H1 (cell line): ENCODE results near the gene EIPR1. TPM values are rescaled to one million over a fixed set of nuclear protein-coding genes. Genes with fewer than 3 reads are reported as not detected.

Experiments
- BACH1 ChIP-seq: IDR thresholded peaks from 2 replicates; pipeline ENCODE4 v1.6.1; 2012; ENCODE audit warnings: low read length, improper control_type of control experiment
- CHD1 ChIP-seq: IDR thresholded peaks from 2 replicates; pipeline ENCODE4 v1.6.1; 2012; ENCODE audit warnings: low read depth, low read length, improper control_type of control experiment
- MAFK ChIP-seq: IDR thresholded peaks from 2 replicates; pipeline ENCODE4 v1.6.1; 2012; ENCODE audit warnings: low read depth, mild to moderate bottlenecking, improper control_type of control experiment, low read length
- POU5F1 ChIP-seq: IDR thresholded peaks from 2 replicates; pipeline ENCODE4 v1.6.1; 2011; ENCODE audit warnings: low read depth, mild to moderate bottlenecking, low read length, moderate library complexity
- polyA plus RNA-seq, 7 experiments: library from polyadenylated mRNA; depleted of rRNA in 3 of 7; stranded (reverse) in 5 of 7; unstranded in 2 of 7; fragments of >200 nt in 5 of 7; fragments of 200-250 nt in 2 of 7; gene quantifications; 1 replicate in 5 of 7; 2 replicates in 1 of 7; 4 replicates in 1 of 7; pipeline versions ENCODE4 v1.2.1 to v1.2.3, GENCODE V29; 2011 to 2013; ENCODE audit warnings: missing spikeins in 2 of 7, mixed read lengths in 2 of 7
- total RNA-seq: library from RNA; stranded (reverse); fragmentation: NEBNext Ultra II Directional; extraction: Animal tissue kit (Norgen Biotek cat#: 25700); gene quantifications from 2 replicates; pipeline ENCODE4 v1.2.1, GENCODE V29; 2021
- TF ChIP-seq, protein P1 (sequence below): fragments of 300-600 bp; sonication (generic); IDR thresholded peaks from 2 replicates; pipeline ENCODE4 v1.7.1; 2012; ENCODE audit warnings: low read length, moderate library complexity, mild to moderate bottlenecking, inconsistent platforms; ENCODE audit not compliant: insufficient replicate concordance
- TF ChIP-seq, protein P2 (sequence below): IDR thresholded peaks from 2 replicates; pipeline ENCODE4 v1.6.1; 2011; ENCODE audit warnings: low read depth, mild to moderate bottlenecking, low read length; ENCODE audit not compliant: insufficient read depth

EIPR1 gene
- total and polyA plus RNA-seq, 2 of the 8 experiments (the other 6 are each of a cell fraction or from before 2014, with no cell fraction given): 26.3 to 56.4 TPM

DNA sequence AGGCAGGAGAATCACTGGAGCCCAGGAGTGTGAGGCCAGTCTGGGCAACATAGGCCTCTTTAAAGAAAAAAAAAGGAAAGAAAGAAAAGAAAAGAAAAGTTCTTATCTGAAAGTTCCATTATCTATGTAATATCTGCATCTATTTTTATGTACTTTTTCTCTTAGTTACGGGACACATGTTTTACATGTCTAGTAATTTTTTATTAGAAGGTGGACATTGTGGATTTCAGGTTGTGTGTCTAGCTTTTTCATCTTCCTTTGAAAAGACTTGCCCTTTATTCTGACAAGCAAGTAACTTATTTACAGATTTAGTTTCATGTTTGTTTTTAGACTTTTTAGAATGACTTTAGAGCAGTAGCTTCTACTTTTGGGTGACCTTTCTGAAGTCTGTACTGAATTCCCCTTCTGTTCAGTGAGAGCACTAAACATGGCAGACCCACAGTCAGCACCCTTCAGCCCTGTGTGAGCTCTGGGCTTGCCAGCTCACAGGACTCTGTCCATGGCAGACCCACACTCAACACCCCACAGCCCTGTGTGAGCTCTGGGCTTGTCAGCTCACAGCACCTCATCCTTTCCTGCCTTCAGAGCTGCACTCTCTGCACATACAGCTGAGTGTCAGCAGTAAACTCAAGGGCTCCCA lies 19.4 kb upstream of the EIPR1 start (continued):
- TF ChIP-seq, protein P1, sequence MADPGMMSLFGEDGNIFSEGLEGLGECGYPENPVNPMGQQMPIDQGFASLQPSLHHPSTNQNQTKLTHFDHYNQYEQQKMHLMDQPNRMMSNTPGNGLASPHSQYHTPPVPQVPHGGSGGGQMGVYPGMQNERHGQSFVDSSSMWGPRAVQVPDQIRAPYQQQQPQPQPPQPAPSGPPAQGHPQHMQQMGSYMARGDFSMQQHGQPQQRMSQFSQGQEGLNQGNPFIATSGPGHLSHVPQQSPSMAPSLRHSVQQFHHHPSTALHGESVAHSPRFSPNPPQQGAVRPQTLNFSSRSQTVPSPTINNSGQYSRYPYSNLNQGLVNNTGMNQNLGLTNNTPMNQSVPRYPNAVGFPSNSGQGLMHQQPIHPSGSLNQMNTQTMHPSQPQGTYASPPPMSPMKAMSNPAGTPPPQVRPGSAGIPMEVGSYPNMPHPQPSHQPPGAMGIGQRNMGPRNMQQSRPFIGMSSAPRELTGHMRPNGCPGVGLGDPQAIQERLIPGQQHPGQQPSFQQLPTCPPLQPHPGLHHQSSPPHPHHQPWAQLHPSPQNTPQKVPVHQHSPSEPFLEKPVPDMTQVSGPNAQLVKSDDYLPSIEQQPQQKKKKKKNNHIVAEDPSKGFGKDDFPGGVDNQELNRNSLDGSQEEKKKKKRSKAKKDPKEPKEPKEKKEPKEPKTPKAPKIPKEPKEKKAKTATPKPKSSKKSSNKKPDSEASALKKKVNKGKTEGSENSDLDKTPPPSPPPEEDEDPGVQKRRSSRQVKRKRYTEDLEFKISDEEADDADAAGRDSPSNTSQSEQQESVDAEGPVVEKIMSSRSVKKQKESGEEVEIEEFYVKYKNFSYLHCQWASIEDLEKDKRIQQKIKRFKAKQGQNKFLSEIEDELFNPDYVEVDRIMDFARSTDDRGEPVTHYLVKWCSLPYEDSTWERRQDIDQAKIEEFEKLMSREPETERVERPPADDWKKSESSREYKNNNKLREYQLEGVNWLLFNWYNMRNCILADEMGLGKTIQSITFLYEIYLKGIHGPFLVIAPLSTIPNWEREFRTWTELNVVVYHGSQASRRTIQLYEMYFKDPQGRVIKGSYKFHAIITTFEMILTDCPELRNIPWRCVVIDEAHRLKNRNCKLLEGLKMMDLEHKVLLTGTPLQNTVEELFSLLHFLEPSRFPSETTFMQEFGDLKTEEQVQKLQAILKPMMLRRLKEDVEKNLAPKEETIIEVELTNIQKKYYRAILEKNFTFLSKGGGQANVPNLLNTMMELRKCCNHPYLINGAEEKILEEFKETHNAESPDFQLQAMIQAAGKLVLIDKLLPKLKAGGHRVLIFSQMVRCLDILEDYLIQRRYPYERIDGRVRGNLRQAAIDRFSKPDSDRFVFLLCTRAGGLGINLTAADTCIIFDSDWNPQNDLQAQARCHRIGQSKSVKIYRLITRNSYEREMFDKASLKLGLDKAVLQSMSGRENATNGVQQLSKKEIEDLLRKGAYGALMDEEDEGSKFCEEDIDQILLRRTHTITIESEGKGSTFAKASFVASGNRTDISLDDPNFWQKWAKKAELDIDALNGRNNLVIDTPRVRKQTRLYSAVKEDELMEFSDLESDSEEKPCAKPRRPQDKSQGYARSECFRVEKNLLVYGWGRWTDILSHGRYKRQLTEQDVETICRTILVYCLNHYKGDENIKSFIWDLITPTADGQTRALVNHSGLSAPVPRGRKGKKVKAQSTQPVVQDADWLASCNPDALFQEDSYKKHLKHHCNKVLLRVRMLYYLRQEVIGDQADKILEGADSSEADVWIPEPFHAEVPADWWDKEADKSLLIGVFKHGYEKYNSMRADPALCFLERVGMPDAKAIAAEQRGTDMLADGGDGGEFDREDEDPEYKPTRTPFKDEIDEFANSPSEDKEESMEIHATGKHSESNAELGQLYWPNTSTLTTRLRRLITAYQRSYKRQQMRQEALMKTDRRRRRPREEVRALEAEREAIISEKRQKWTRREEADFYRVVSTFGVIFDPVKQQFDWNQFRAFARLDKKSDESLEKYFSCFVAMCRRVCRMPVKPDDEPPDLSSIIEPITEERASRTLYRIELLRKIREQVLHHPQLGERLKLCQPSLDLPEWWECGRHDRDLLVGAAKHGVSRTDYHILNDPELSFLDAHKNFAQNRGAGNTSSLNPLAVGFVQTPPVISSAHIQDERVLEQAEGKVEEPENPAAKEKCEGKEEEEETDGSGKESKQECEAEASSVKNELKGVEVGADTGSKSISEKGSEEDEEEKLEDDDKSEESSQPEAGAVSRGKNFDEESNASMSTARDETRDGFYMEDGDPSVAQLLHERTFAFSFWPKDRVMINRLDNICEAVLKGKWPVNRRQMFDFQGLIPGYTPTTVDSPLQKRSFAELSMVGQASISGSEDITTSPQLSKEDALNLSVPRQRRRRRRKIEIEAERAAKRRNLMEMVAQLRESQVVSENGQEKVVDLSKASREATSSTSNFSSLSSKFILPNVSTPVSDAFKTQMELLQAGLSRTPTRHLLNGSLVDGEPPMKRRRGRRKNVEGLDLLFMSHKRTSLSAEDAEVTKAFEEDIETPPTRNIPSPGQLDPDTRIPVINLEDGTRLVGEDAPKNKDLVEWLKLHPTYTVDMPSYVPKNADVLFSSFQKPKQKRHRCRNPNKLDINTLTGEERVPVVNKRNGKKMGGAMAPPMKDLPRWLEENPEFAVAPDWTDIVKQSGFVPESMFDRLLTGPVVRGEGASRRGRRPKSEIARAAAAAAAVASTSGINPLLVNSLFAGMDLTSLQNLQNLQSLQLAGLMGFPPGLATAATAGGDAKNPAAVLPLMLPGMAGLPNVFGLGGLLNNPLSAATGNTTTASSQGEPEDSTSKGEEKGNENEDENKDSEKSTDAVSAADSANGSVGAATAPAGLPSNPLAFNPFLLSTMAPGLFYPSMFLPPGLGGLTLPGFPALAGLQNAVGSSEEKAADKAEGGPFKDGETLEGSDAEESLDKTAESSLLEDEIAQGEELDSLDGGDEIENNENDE: no peak
- TF ChIP-seq POU5F1: no peak
- no peak for TF ChIP-seq MAFK
- no peak for TF ChIP-seq BACH1
- TF ChIP-seq, protein P2, sequence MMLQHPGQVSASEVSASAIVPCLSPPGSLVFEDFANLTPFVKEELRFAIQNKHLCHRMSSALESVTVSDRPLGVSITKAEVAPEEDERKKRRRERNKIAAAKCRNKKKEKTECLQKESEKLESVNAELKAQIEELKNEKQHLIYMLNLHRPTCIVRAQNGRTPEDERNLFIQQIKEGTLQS: no peak
- no peak for TF ChIP-seq CHD1
